ENCODE data around the gene PPP6R2. TPM values are rescaled to one million over a fixed set of nuclear protein-coding genes. Genes with fewer than 3 reads are reported as not detected.

The PPP6R2 gene
- total RNA-seq, 4 donors from 2014 or later, result 65.7 to 103 (median 74.0) TPM

- H3K9me3 ChIP-seq, result no peaks in the 10 kb centered on the region
- WGBS, 2 donors, result 42 to 45% methylated on average over 15 to 30 of the region's 30 CpGs
- H3K27me3 ChIP-seq, result no peaks in the 10 kb centered on the region
- peak; percentile 68 to 79 for DNase-seq
- peaks cover 32 to 34% of the 10 kb centered on the region in 2 donors for H3K4me1 ChIP-seq
- intact Hi-C loops (cut with DNase I), result no loop called here
- peaks cover 31 to 41% of the 10 kb centered on the region in 2 donors for H3K36me3 ChIP-seq
- no peak overlapping the region for H3K4me3 ChIP-seq (replicated peaks in 1 of 3)
- H3K27ac ChIP-seq, result peak overlapping the region; percentile 62 to 86 (median 77)
- TF ChIP-seq POLR2A (IDR thresholded peaks at IDR 0.05) (peak in 1 of 2 donors; percentile 1), CTCF (IDR thresholded peaks at IDR 0.05) (no peak)
Measured at GRCh38 chr22:50445071-50445879, 102.1 kb downstream of the PPP6R2 start.

- no peak for DNase-seq
- H3K36me3 ChIP-seq, result peaks cover 31 to 40% of the 10 kb centered on the region in 2 donors
- H3K4me3 ChIP-seq (replicated peaks in 1 of 3), result no peak overlapping the region
- no peaks in the 10 kb centered on the region for H3K9me3 ChIP-seq
- peak overlapping the region; percentile 62 to 86 (median 77) for H3K27ac ChIP-seq
- intact Hi-C loops (cut with DNase I), result no loop called here
- H3K27me3 ChIP-seq, result no peaks in the 10 kb centered on the region
- no peak for TF ChIP-seq POLR2A (IDR thresholded peaks at IDR 0.05)
- no peak for TF ChIP-seq CTCF (IDR thresholded peaks at IDR 0.05)
- 86 to 93% methylated on average over 9 to 13 of the region's 17 CpGs for WGBS, 2 donors
- peaks cover 32 to 34% of the 10 kb centered on the region in 2 donors for H3K4me1 ChIP-seq
Measured at GRCh38 chr22:50445880-50446707, 103.0 kb downstream of the PPP6R2 start.

- Histone ChIP-seq H3K27ac (no peak overlapping the region), H3K36me3 (peaks cover 31 to 40% of the 10 kb centered on the region in 2 donors), H3K4me3 (replicated peaks in 1 of 3) (no peak overlapping the region), H3K4me1 (peaks cover 32 to 34% of the 10 kb centered on the region in 2 donors), H3K27me3 (no peaks in the 10 kb centered on the region), H3K9me3 (no peaks in the 10 kb centered on the region)
- TF ChIP-seq POLR2A (IDR thresholded peaks at IDR 0.05) (no peak), CTCF (IDR thresholded peaks at IDR 0.05) (no peak)
- WGBS, 2 donors, result 90 to 94% methylated on average over 28 to 43 of the region's 54 CpGs
- intact Hi-C loops (cut with DNase I), result no loop called here
- DNase-seq, result no peak
Measured at GRCh38 chr22:50446708-50447575, 103.8 kb downstream of the PPP6R2 start.

GRCh38 chr22:50447576-50448551 is 104.7 kb downstream of the PPP6R2 start:
- TF ChIP-seq CTCF (IDR thresholded peaks at IDR 0.05) (no peak), POLR2A (IDR thresholded peaks at IDR 0.05) (no peak)
- H3K27ac ChIP-seq, result no peak overlapping the region
- 90 to 91% methylated on average over 14 to 22 of the region's 27 CpGs for WGBS, 2 donors
- no peak for DNase-seq
- peaks cover 32 to 33% of the 10 kb centered on the region in 2 donors for H3K4me1 ChIP-seq
- H3K9me3 ChIP-seq, result no peaks in the 10 kb centered on the region
- no peak overlapping the region for H3K4me3 ChIP-seq (replicated peaks in 1 of 3)
- peaks cover 31 to 40% of the 10 kb centered on the region in 2 donors for H3K36me3 ChIP-seq
- intact Hi-C loops (cut with DNase I), result no loop called here
- H3K27me3 ChIP-seq, result no peaks in the 10 kb centered on the region

Data from thyroid gland (tissue), 4 donors.